GM12878 (cell line): ENCODE data around the gene ACKR2.

Experiments used
- TBL1XR1 ChIP-seq: IDR thresholded peaks from 2 replicates; pipeline ENCODE4 v1.6.1; 2012; ENCODE audit warnings: low read depth, low read length, improper control_type of control experiment
- TF ChIP-seq, protein P1 (sequence below), 3 experiments: IDR thresholded peaks in 2 of 3; conservative IDR thresholded peaks in 1 of 3; 2 replicates each; pipeline ENCODE4 v1.5.1; 2011; ENCODE audit warnings: low read depth in 3 of 3, low read length in 3 of 3, mild to moderate bottlenecking in 3 of 3, control low read depth in 2 of 3, moderate library complexity in 2 of 3, inconsistent platforms in 1 of 3, mixed read lengths in 1 of 3; ENCODE audit not compliant: control insufficient read depth in 2 of 3, insufficient read depth in 1 of 3; ENCODE audit errors: extremely low read depth in 1 of 3
- TF ChIP-seq, protein P2 (sequence below): IDR thresholded peaks from 2 replicates; pipeline ENCODE4 v1.6.1; 2011; ENCODE audit warnings: low read depth, mild to moderate bottlenecking, low read length, moderate library complexity, borderline replicate concordance; ENCODE audit errors: extremely low read depth

GRCh38 chr3:42876401-42876800 lies 67.2 kb downstream of the ACKR2 start:
- TF ChIP-seq, protein P1, sequence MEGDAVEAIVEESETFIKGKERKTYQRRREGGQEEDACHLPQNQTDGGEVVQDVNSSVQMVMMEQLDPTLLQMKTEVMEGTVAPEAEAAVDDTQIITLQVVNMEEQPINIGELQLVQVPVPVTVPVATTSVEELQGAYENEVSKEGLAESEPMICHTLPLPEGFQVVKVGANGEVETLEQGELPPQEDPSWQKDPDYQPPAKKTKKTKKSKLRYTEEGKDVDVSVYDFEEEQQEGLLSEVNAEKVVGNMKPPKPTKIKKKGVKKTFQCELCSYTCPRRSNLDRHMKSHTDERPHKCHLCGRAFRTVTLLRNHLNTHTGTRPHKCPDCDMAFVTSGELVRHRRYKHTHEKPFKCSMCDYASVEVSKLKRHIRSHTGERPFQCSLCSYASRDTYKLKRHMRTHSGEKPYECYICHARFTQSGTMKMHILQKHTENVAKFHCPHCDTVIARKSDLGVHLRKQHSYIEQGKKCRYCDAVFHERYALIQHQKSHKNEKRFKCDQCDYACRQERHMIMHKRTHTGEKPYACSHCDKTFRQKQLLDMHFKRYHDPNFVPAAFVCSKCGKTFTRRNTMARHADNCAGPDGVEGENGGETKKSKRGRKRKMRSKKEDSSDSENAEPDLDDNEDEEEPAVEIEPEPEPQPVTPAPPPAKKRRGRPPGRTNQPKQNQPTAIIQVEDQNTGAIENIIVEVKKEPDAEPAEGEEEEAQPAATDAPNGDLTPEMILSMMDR (IDR thresholded peaks at IDR 0.05 in 2 of 3, conservative IDR thresholded peaks at IDR 0.05 in 1 of 3; ENCODE audit: control insufficient read depth in 2 of 3, extremely low read depth in 1 of 3, insufficient read depth in 1 of 3, low read depth in 3 of 3, low read length in 3 of 3) = no peak
- no peak for TF ChIP-seq TBL1XR1
- TF ChIP-seq, protein P2, sequence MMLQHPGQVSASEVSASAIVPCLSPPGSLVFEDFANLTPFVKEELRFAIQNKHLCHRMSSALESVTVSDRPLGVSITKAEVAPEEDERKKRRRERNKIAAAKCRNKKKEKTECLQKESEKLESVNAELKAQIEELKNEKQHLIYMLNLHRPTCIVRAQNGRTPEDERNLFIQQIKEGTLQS = no peak
